ENCODE measurements around the gene WDR62.

Gene WDR62

DNA sequence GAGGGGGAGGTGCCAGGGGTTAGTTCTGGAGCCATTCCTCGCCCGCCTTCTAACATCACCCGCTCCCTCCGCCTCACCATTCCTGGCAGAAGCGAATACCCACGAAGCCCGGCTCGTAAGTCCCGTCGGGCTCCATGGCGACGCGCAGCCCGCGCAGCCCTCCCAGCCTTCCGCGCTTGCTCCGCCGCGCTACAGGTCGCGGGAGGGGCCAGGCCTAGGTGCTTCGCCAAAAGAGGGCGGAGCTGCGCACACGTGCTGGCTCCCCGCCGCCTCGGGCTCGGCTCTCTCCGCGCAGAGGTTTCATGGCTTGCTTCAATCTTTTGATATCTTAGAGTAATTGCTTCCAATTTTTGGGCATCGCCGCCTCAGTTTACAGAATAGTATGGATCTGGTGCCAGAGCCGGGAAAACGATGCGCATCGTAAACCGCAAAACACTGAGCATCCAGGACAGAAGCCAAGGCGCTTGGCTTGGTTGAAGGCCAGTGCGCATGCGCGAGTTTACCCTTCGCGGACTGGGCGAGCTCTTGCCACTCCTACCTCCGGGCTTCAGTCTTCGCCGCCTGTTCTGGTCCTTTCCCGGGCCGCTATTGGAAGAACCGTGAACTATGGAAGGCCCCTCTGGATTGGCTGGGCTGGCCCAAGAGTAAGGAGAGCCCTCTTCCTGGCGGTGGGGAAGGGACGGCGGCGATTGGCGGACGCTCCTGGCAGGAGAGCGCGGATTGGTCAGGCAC, 60.2 kb downstream of the WDR62 start, which contains the start of gene POLR2I (continued):
- TF ChIP-seq ZNF701 (tag by site-specific recombination; IDR thresholded peaks at IDR 0.05) (no peak), SCRT2 (tag by site-specific recombination; IDR thresholded peaks at IDR 0.05) (peak; percentile 100), ZNF416 (tag by site-specific recombination; IDR thresholded peaks at IDR 0.05) (no peak), ZSCAN30 (tag by site-specific recombination; IDR thresholded peaks at IDR 0.05) (peak; percentile 98), ZNF239 (tag by site-specific recombination; IDR thresholded peaks at IDR 0.05) (no peak), ZIC2 (tag by site-specific recombination; IDR thresholded peaks at IDR 0.05) (peak; percentile 26), ZNF350 (tag by site-specific recombination; IDR thresholded peaks at IDR 0.05) (no peak), KLF1 (tag by site-specific recombination; IDR thresholded peaks at IDR 0.05) (peak; percentile 90), ZNF776 (tag by site-specific recombination; IDR thresholded peaks at IDR 0.05; ENCODE audit: borderline replicate concordance) (no peak), ZFP69B (tag by site-specific recombination; IDR thresholded peaks at IDR 0.05) (peak; percentile 91), KLF9 (tag by site-specific recombination; IDR thresholded peaks at IDR 0.05; ENCODE audit: low read depth) (peak; percentile 97), ZNF354C (tag by site-specific recombination; IDR thresholded peaks at IDR 0.05; ENCODE audit: borderline replicate concordance, low read depth) (no peak), SP3 (tag by site-specific recombination; IDR thresholded peaks at IDR 0.05) (peak; percentile 56), ZFHX2 (tag by site-specific recombination; conservative IDR thresholded peaks at IDR 0.05) (peak; percentile 5; the same call in 1 of the 2 replicates), ZBTB8A (tag by site-specific recombination; IDR thresholded peaks at IDR 0.05) (peak; percentile 99), ZNF146 (tag by site-specific recombination; IDR thresholded peaks at IDR 0.05) (peak; percentile 52; the same call in 1 of the 2 replicates), ZNF132 (tag by site-specific recombination; IDR thresholded peaks at IDR 0.05; ENCODE audit: borderline replicate concordance) (no peak)
- TF ChIP-seq, protein P1, sequence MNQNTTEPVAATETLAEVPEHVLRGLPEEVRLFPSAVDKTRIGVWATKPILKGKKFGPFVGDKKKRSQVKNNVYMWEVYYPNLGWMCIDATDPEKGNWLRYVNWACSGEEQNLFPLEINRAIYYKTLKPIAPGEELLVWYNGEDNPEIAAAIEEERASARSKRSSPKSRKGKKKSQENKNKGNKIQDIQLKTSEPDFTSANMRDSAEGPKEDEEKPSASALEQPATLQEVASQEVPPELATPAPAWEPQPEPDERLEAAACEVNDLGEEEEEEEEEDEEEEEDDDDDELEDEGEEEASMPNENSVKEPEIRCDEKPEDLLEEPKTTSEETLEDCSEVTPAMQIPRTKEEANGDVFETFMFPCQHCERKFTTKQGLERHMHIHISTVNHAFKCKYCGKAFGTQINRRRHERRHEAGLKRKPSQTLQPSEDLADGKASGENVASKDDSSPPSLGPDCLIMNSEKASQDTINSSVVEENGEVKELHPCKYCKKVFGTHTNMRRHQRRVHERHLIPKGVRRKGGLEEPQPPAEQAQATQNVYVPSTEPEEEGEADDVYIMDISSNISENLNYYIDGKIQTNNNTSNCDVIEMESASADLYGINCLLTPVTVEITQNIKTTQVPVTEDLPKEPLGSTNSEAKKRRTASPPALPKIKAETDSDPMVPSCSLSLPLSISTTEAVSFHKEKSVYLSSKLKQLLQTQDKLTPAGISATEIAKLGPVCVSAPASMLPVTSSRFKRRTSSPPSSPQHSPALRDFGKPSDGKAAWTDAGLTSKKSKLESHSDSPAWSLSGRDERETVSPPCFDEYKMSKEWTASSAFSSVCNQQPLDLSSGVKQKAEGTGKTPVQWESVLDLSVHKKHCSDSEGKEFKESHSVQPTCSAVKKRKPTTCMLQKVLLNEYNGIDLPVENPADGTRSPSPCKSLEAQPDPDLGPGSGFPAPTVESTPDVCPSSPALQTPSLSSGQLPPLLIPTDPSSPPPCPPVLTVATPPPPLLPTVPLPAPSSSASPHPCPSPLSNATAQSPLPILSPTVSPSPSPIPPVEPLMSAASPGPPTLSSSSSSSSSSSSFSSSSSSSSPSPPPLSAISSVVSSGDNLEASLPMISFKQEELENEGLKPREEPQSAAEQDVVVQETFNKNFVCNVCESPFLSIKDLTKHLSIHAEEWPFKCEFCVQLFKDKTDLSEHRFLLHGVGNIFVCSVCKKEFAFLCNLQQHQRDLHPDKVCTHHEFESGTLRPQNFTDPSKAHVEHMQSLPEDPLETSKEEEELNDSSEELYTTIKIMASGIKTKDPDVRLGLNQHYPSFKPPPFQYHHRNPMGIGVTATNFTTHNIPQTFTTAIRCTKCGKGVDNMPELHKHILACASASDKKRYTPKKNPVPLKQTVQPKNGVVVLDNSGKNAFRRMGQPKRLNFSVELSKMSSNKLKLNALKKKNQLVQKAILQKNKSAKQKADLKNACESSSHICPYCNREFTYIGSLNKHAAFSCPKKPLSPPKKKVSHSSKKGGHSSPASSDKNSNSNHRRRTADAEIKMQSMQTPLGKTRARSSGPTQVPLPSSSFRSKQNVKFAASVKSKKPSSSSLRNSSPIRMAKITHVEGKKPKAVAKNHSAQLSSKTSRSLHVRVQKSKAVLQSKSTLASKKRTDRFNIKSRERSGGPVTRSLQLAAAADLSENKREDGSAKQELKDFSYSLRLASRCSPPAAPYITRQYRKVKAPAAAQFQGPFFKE (tag by site-specific recombination; IDR thresholded peaks at IDR 0.05; ENCODE audit: borderline replicate concordance): no peak
- TF ChIP-seq, protein P2, sequence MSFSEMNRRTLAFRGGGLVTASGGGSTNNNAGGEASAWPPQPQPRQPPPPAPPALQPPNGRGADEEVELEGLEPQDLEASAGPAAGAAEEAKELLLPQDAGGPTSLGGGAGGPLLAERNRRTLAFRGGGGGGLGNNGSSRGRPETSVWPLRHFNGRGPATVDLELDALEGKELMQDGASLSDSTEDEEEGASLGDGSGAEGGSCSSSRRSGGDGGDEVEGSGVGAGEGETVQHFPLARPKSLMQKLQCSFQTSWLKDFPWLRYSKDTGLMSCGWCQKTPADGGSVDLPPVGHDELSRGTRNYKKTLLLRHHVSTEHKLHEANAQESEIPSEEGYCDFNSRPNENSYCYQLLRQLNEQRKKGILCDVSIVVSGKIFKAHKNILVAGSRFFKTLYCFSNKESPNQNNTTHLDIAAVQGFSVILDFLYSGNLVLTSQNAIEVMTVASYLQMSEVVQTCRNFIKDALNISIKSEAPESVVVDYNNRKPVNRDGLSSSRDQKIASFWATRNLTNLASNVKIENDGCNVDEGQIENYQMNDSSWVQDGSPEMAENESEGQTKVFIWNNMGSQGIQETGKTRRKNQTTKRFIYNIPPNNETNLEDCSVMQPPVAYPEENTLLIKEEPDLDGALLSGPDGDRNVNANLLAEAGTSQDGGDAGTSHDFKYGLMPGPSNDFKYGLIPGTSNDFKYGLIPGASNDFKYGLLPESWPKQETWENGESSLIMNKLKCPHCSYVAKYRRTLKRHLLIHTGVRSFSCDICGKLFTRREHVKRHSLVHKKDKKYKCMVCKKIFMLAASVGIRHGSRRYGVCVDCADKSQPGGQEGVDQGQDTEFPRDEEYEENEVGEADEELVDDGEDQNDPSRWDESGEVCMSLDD (tag by site-specific recombination; IDR thresholded peaks at IDR 0.05): peak; percentile 76; the same call in 1 of the 2 replicates
- TF ChIP-seq, protein P3, sequence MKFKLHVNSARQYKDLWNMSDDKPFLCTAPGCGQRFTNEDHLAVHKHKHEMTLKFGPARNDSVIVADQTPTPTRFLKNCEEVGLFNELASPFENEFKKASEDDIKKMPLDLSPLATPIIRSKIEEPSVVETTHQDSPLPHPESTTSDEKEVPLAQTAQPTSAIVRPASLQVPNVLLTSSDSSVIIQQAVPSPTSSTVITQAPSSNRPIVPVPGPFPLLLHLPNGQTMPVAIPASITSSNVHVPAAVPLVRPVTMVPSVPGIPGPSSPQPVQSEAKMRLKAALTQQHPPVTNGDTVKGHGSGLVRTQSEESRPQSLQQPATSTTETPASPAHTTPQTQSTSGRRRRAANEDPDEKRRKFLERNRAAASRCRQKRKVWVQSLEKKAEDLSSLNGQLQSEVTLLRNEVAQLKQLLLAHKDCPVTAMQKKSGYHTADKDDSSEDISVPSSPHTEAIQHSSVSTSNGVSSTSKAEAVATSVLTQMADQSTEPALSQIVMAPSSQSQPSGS (tag by site-specific recombination; IDR thresholded peaks at IDR 0.05; ENCODE audit: low read depth): no peak
- TF ChIP-seq, protein P4, sequence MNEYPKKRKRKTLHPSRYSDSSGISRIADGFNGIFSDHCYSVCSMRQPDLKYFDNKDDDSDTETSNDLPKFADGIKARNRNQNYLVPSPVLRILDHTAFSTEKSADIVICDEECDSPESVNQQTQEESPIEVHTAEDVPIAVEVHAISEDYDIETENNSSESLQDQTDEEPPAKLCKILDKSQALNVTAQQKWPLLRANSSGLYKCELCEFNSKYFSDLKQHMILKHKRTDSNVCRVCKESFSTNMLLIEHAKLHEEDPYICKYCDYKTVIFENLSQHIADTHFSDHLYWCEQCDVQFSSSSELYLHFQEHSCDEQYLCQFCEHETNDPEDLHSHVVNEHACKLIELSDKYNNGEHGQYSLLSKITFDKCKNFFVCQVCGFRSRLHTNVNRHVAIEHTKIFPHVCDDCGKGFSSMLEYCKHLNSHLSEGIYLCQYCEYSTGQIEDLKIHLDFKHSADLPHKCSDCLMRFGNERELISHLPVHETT (tag by site-specific recombination; IDR thresholded peaks at IDR 0.05): peak; percentile 90
- TF ChIP-seq, protein P5, sequence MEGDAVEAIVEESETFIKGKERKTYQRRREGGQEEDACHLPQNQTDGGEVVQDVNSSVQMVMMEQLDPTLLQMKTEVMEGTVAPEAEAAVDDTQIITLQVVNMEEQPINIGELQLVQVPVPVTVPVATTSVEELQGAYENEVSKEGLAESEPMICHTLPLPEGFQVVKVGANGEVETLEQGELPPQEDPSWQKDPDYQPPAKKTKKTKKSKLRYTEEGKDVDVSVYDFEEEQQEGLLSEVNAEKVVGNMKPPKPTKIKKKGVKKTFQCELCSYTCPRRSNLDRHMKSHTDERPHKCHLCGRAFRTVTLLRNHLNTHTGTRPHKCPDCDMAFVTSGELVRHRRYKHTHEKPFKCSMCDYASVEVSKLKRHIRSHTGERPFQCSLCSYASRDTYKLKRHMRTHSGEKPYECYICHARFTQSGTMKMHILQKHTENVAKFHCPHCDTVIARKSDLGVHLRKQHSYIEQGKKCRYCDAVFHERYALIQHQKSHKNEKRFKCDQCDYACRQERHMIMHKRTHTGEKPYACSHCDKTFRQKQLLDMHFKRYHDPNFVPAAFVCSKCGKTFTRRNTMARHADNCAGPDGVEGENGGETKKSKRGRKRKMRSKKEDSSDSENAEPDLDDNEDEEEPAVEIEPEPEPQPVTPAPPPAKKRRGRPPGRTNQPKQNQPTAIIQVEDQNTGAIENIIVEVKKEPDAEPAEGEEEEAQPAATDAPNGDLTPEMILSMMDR (tag by site-specific recombination; IDR thresholded peaks at IDR 0.05): 0 out of 2 replicates have a peak, but pooled peaks have one; percentile 11

Measured in HEK293 (cell line).